ENCODE data around the gene TDRD1. TPM values are rescaled to one million over a fixed set of nuclear protein-coding genes. Genes with fewer than 3 reads are reported as not detected.

Gene TDRD1
- total RNA-seq, 1 donor from 2014 or later, result 1.9 TPM

DNA sequence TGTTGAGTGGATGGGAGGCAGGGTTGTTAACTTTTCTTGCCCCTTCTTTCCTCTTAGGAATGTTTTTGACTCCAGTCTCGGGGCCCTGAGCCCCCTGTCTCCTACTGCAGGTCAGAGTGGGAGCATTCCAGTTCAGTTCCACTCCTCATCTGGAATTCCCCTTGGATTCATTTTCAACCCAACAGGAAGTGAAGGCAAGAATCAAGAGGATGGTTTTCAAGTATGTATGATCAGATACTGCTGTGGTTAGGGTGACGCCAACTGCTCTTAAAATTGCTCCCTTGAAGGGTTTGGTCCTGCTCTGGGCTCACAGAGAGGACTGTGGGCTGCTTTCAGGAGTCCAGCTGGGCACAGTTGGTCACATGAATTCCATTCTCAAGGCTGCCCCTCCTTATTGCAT, 81.9 kb downstream of the TDRD1 start:
- Histone ChIP-seq H3K4me3 (no peak overlapping the region), H3K36me3 (no peaks in the 10 kb centered on the region), H3K4me1 (peaks cover 53% of the 10 kb centered on the region), H3K27ac (replicated peaks) (no peak overlapping the region), H3K27me3 (ENCODE audit: low read depth) (no peaks in the 10 kb centered on the region), H3K9me3 (replicated peaks) (no peaks in the 10 kb centered on the region)
- TF ChIP-seq, protein P1, sequence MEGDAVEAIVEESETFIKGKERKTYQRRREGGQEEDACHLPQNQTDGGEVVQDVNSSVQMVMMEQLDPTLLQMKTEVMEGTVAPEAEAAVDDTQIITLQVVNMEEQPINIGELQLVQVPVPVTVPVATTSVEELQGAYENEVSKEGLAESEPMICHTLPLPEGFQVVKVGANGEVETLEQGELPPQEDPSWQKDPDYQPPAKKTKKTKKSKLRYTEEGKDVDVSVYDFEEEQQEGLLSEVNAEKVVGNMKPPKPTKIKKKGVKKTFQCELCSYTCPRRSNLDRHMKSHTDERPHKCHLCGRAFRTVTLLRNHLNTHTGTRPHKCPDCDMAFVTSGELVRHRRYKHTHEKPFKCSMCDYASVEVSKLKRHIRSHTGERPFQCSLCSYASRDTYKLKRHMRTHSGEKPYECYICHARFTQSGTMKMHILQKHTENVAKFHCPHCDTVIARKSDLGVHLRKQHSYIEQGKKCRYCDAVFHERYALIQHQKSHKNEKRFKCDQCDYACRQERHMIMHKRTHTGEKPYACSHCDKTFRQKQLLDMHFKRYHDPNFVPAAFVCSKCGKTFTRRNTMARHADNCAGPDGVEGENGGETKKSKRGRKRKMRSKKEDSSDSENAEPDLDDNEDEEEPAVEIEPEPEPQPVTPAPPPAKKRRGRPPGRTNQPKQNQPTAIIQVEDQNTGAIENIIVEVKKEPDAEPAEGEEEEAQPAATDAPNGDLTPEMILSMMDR (IDR thresholded peaks at IDR 0.05; ENCODE audit: borderline replicate concordance), result no peak
- intact Hi-C loops (cut with micrococcal nuclease), result no loop called here
- DNase-seq, result no peak

DNA sequence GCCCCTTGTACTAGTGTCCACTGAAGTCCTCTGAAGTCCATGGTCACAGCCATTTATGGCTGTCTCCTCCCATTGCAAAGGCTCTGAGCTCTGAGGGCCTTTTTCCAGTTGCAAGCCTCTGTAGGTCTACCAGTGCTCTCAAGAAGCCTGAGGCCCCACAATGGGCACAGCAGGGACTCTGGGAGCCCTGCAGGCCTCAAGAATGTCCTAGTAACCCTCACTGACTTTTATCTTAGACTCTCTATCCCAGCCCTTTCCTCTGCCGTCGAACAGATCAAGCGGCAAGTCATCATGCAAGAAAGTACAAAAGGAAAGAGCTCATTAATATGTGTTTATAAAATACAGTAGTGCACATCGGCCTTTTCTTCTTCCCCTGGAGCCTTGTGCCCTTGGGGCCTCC, 83.3 kb downstream of the TDRD1 start:
- no peak overlapping the region for H3K4me3 ChIP-seq
- no peaks in the 10 kb centered on the region for H3K9me3 ChIP-seq (replicated peaks)
- H3K27me3 ChIP-seq (ENCODE audit: low read depth), result no peaks in the 10 kb centered on the region
- no peak for DNase-seq
- no peak overlapping the region for H3K27ac ChIP-seq (replicated peaks)
- TF ChIP-seq, protein P1 (IDR thresholded peaks at IDR 0.05; ENCODE audit: borderline replicate concordance), result no peak
- H3K36me3 ChIP-seq, result no peaks in the 10 kb centered on the region
- intact Hi-C loops (cut with micrococcal nuclease), result no loop called here
- peaks cover 52% of the 10 kb centered on the region for H3K4me1 ChIP-seq

DNA sequence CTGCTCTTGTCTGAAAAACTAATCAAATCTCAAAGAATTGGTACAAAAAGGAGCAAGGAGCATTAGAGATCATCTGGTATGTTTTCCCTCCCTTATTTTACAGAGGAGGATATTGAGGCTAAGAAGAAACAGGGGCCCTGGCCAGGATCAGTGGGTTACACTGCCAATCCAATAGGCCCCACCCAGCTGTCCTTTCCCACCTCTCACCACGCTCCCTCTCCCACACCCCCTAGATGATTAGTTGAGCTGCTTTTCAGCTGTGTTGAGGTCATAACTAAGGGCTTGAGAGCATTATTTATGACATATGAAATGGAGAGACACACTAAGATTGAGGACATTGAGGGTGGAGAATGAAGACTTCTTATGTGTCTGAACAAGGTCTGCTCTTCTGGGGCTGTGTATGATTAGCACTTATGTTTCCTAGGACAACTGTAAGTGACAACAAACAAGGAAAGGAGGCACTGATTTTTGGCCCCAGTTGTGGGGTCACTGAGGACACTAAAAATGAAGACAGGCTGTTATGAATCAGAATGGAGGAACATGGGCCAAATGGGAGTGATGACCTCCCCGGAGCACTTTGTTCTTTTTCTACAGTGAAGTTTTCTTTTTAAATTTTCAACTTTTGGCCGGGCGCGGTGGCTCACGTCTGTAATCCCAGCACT, 86.4 kb downstream of the TDRD1 start:
- H3K4me3 ChIP-seq, result no peak overlapping the region
- H3K9me3 ChIP-seq (replicated peaks), result no peaks in the 10 kb centered on the region
- intact Hi-C loops (cut with micrococcal nuclease), result no loop called here
- TF ChIP-seq, protein P1 (IDR thresholded peaks at IDR 0.05; ENCODE audit: borderline replicate concordance), result no peak
- DNase-seq, result peak; percentile 55
- peak overlapping the region; percentile 87 for H3K27ac ChIP-seq (replicated peaks)
- peaks cover 46% of the 10 kb centered on the region for H3K4me1 ChIP-seq
- H3K36me3 ChIP-seq, result no peaks in the 10 kb centered on the region
- no peaks in the 10 kb centered on the region for H3K27me3 ChIP-seq (ENCODE audit: low read depth)

DNA sequence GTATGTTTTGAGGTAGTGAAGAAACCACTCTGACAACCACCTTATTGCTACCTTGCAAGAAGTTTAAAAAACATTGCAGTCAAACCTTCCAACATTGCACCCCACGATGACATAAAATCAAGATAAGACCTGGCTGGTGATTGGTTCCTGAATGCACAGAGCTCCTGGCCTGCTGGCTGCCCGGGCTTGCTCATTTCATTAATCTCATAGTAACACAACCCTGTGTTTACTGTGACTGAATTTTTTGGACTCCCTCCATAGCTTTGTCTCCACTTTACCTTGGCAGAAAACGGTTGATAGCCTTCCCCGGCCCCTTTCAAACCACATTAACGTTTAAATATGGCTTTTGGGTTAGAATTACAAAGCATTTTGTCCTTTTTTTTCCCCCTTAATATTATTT, 87.4 kb downstream of the TDRD1 start:
- intact Hi-C loops (cut with micrococcal nuclease), result no loop called here
- TF ChIP-seq, protein P1 (IDR thresholded peaks at IDR 0.05; ENCODE audit: borderline replicate concordance), result no peak
- Histone ChIP-seq H3K4me3 (no peak overlapping the region), H3K9me3 (replicated peaks) (no peaks in the 10 kb centered on the region), H3K27me3 (ENCODE audit: low read depth) (no peaks in the 10 kb centered on the region), H3K4me1 (peaks cover 47% of the 10 kb centered on the region), H3K27ac (replicated peaks) (peak overlapping the region; percentile 87), H3K36me3 (no peaks in the 10 kb centered on the region)
- DNase-seq, result no peak

DNA sequence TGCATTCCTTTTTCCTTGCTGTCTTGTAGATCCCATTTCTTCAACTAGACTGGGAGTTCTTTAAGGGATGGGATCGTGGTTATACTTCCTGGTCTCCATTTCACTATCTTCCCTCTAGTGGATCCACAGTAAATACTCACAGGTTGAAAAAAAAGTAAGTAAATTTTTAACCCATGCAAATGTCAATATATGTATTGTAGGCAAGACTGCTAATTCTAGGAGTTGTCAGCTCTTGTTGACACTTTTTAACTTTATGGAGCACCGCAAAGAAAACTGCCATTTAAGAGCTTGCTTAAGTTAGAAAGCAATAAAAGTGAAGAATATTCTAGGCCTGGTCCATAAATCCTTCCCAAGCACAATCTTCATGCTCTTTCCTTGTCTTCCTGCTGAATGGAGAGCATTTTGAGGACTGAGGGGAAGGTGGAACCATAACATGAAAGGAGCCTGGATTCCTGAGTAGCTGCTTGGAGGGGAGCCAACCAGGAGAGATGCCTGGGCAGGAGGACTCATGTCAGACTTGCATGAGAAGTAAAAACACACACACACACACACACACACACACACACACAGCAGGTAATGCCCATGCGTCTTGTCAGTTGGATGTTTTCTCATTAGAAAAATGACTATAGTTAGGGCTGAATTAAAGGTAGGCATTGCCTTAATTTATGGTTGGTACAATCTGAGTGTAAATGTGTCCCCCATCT, 92.1 kb downstream of the TDRD1 start:
- Histone ChIP-seq H3K27me3 (ENCODE audit: low read depth) (no peaks in the 10 kb centered on the region), H3K27ac (replicated peaks) (peak overlapping the region; percentile 50), H3K9me3 (replicated peaks) (no peaks in the 10 kb centered on the region), H3K36me3 (no peaks in the 10 kb centered on the region), H3K4me1 (peaks cover 32% of the 10 kb centered on the region), H3K4me3 (no peak overlapping the region)
- TF ChIP-seq, protein P1 (IDR thresholded peaks at IDR 0.05; ENCODE audit: borderline replicate concordance), result no peak
- no peak for DNase-seq
- intact Hi-C loops (cut with micrococcal nuclease), result no loop called here
